Esophagus muscularis mucosa (tissue), 4 donors: ENCODE measurements around the gene UTP4.

Experiments
- CTCF ChIP-seq, 3 experiments: fragments of 200-600 bp in 2 of 3; fragments of 450-650 bp in 1 of 3; sonication (generic) in 2 of 3; IDR thresholded peaks; one replicate each; pipeline ENCODE4 v1.5.1; 2017 to 2019; ENCODE audit warnings: antibody characterized with exemption in 3 of 3, mild to moderate bottlenecking in 2 of 3, moderate library complexity in 1 of 3
- EP300 ChIP-seq: sonication (generic); formaldehyde crosslinking; IDR thresholded peaks from one replicate; pipeline ENCODE4 v1.6.1; 2017; ENCODE audit warnings: antibody characterized with exemption
- POLR2A ChIP-seq: fragments of 450-650 bp; IDR thresholded peaks from one replicate; pipeline ENCODE4 v1.6.1; 2017; ENCODE audit warnings: antibody characterized with exemption, moderate library complexity, mild to moderate bottlenecking, low read depth
- POLR2AphosphoS5 ChIP-seq, 2 donors: sonication (generic); formaldehyde crosslinking; IDR thresholded peaks; one replicate each; pipeline ENCODE4 v1.6.1; 2017; ENCODE audit warnings: antibody characterized with exemption in 2 of 2

- TF ChIP-seq CTCF (IDR thresholded peaks at IDR 0.05), result no peak
- no peak for TF ChIP-seq POLR2A
- TF ChIP-seq POLR2AphosphoS5 (IDR thresholded peaks at IDR 0.05), result no peak
- TF ChIP-seq EP300, result no peak
Observed at GRCh38 chr16:69114976-69115355, 17.5 kb upstream of the UTP4 start.
